ENCODE measurements around the gene C1orf122. TPM values are rescaled to one million over a fixed set of nuclear protein-coding genes. Genes with fewer than 3 reads are reported as not detected.
A peak's percentile ranks its signal among the peaks of the same experiment; 100 is the strongest.

C1orf122 gene
- total RNA-seq, 1 experiment from 2014 or later, result 66.0 TPM

DNA sequence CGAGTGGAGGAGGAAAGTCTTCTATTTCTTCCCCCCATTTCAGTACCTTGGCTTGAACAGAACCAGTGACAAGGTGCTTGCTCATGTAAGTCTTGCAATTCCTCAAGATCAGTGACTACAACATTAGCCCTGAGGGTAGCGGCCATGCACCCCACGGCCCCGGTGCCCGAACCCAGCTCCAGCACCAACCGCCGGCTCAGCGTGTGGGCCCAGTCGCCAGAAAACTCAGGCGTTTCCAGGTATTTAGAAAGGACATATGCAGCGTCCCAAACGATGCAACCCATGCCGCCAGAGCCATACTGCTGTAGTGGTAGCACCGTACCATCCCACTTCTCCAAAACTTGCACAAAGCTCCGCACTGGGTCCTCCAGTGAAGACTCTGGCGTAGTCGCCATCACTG, 25.1 kb upstream of the C1orf122 start:
- no peaks in the 10 kb centered on the region; the same call in 1 of the 2 replicates for H3K9me3 ChIP-seq (replicated peaks)
- H3K4me3 ChIP-seq, result no peak overlapping the region
- no peaks in the 10 kb centered on the region for H3K36me3 ChIP-seq
- H3K27me3 ChIP-seq (replicated peaks), result peaks cover 23% of the 10 kb centered on the region
- H3K4me1 ChIP-seq (replicated peaks), result no peaks in the 10 kb centered on the region
- no peak overlapping the region for H3K27ac ChIP-seq
- DNase-seq (ENCODE audit: low read depth in 1 of 2, low spot score in 2 of 2), result no peak

DNA sequence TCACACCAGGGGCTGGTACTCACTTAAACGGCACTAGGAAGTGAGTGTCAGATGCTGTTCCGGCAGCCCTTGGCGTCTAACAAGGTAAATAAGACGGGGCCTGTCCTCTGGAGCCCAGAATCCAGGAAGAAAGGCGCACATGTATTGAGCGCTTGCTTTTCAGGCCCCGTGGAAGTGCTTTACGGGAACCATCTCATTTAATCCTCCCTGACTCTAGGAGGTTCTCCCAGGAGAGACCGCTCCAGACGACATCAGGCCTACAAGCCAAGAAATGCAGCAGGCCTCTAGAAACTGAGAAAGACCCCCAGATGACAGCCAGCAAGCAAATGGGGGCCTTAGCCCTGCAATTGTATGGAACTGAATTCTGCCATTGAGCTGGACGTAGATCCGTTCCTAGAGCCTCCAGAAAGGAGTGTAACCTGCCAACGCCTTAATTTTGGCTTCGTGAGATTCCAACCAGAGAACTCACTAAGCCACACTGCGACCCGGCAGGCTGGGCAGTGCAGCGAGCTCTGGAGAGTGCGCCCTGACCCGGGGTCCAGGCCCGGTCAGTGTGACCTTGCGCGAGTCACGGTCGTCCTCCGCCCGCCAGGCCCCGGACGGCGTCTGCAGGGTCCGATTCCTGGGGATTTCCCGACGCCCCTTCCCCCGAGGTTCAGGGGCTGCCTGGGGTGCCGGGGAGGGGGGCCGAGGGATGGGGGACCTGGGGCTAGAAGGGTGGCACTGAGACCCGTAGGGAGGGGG, 14.5 kb upstream of the C1orf122 start:
- Histone ChIP-seq H3K27me3 (replicated peaks) (peaks cover 42% of the 10 kb centered on the region), H3K36me3 (no peaks in the 10 kb centered on the region), H3K4me1 (replicated peaks) (peaks cover 9% of the 10 kb centered on the region), H3K9me3 (replicated peaks) (no peaks in the 10 kb centered on the region; the same call in 1 of the 2 replicates), H3K27ac (no peak overlapping the region), H3K4me3 (no peak overlapping the region)
- DNase-seq (ENCODE audit: low read depth in 1 of 2, low spot score in 2 of 2), result no peak

DNA sequence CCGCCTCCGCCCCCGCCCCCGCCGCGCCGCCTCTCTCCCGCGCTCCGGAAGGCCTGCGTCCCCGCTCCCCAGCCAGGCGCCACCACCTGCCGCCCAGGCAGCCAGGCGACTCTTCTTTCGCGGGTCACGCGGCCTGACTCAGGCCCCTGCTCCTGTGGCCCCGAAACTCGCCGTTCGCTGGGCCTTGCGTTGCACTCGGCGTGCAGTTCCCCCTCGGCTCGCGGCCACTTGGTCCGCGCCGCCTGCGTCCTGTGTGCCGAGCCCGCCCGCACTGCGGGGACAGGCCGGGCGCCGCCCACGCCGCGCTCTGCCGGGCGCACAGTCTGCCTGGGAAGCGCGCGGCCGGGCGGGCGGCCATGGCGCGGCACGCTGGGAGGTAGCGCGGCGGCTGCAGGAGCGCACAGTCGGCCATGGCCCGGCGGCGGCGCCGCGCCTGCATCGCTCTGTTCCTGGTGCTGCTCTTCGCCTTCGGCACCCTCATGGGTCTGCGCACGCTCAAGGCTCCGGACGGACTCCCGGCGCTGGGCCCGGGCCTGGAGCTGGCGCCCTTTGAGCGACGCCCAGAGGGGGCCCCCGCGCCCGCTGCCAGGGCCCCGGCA, 13.7 kb upstream of the C1orf122 start, which contains the start of gene MANEAL:
TSS of gene MANEAL (plus strand) at position 75 of the 599 bp plus-strand sequence. CDS start at position 411, 336 bp downstream.
- DNase-seq (ENCODE audit: low read depth in 1 of 2, low spot score in 2 of 2), result peak in 1 of 2 experiments; percentile 15
- Histone ChIP-seq H3K36me3 (no peaks in the 10 kb centered on the region), H3K27me3 (replicated peaks) (peaks cover 38% of the 10 kb centered on the region), H3K4me3 (peak within 1 kb of the TSS; percentile 38), H3K4me1 (replicated peaks) (peaks cover 12% of the 10 kb centered on the region), H3K27ac (no peak within 1 kb of the TSS), H3K9me3 (replicated peaks) (no peaks in the 10 kb centered on the region; the same call in 1 of the 2 replicates)

DNA sequence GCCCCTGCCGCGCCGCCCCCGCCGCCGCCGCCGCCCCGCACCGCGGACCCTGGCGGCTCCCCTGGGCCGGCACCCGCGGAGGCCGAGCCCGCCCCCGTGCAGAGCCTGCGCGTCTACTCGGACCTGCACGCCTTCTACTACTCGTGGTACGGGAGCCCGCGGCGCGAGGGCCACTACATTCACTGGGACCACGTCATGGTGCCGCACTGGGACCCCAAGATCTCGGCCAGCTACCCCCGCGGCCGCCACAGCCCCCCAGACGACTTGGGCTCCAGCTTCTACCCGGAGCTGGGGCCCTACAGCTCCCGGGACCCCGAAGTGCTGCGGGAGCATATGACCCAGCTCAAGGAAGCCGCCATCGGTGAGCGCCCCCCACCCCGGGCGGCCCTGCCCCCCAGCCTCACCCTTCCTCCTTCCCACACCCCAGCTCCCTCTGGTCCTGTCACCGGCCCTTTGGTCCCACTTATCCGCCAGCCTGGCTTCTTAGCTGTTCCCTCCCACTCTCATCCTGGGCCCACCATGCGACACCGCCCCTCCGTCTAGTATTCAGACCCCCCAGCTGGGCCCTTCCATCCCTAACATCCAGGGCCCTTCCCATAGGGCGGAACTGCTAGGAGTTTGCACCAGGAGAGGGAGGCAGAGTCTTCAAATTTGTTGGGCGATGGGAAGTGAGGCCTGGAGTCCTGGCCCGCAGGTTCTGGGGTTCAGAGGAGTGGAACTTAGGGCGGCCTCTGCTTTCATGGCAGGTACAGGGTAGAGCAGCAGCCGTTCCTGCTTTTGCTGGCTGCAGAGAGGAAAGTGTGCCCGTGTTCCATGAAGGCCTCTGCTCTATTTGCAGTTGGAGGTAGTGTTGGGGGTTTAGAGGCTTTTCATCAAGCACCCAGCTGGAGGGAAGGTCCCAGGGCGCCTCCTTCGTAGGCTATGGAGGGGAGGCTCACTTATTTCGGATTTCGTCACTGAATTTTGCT, 12.9 kb upstream of the C1orf122 start:
- Histone ChIP-seq H3K9me3 (replicated peaks) (no peaks in the 10 kb centered on the region; the same call in 1 of the 2 replicates), H3K4me3 (peak overlapping the region; percentile 38), H3K27me3 (replicated peaks) (peaks cover 38% of the 10 kb centered on the region), H3K4me1 (replicated peaks) (peaks cover 12% of the 10 kb centered on the region), H3K36me3 (no peaks in the 10 kb centered on the region), H3K27ac (no peak overlapping the region)
- no peak for DNase-seq (ENCODE audit: low read depth in 1 of 2, low spot score in 2 of 2)

DNA sequence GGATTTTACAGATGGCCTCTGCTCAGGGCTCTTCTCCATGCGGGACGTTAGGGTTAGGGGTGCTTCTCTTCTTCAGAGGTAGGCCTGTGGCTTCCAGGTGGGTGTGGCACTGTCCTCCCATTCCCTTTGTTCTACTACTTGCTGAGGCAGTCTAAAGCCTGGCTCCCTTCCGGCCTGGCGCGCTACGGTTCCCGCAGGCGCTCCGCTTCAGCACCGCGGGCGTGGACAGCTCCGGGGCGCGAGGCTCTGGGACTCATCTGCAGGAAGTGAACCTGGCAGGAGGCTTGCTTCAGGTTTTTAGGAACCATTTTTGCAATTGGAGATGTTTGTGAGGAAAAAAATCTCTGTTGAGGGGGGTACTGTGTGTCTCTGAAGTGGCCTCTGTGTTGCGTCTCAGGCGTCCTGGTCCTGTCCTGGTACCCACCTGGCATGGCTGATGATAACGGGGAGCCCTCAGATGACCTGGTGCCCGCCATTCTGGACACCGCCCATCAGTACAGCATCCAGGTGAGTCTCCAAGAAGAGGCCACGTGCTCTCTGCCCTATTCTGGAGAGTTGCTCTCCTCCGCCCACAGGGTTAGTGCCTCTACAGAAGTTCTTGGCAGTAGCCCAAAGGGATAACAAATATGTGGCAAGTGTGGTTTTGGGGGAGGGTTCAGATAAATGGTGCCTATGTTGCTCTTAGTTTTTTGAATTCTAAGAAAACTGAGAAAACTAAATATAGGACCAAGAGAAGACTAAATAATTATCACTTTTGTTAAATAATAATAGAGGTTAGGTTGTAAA, 12.1 kb upstream of the C1orf122 start:
- no peaks in the 10 kb centered on the region; the same call in 1 of the 2 replicates for H3K9me3 ChIP-seq (replicated peaks)
- no peak overlapping the region for H3K4me3 ChIP-seq
- peak in 1 of 2 experiments; percentile 35 for DNase-seq (ENCODE audit: low read depth in 1 of 2, low spot score in 2 of 2)
- peaks cover 34% of the 10 kb centered on the region for H3K27me3 ChIP-seq (replicated peaks)
- peaks cover 12% of the 10 kb centered on the region for H3K4me1 ChIP-seq (replicated peaks)
- H3K36me3 ChIP-seq, result 0 out of 2 replicates have a peak, but pooled peaks cover 5% of the 10 kb centered on the region
- no peak overlapping the region for H3K27ac ChIP-seq

DNA sequence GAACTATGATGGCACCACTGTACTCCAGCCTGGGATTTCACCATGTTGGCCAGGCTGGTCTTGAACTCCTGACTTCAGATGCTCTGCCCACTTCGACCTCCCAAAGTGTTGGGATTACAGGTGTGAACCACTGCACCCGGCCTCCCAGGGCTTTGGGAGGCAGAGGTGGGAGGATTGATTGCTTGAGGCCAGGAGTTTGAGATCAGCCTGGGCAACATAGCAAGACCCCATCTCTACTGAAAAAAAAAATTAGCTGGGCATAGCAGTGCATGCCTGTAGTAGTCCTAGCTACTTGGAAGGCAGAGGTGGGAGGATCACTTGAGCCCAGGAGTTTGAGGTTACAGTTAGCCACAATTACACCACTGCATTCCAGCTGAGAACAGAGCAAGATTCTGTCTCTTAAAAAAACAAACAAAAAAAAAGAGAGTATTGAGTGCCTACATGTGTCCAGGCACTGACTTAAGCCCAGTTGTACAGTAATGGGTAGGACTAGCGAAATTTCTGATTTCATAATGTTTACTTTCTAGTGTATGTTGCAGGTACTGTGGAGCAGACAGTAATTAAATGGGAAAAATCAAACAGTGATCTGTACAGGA, 9.7 kb upstream of the C1orf122 start:
- Histone ChIP-seq H3K27ac (no peak overlapping the region), H3K36me3 (peaks cover 19% of the 10 kb centered on the region), H3K27me3 (replicated peaks) (peaks cover 18% of the 10 kb centered on the region), H3K4me1 (replicated peaks) (peaks cover 12% of the 10 kb centered on the region), H3K9me3 (replicated peaks) (no peaks in the 10 kb centered on the region; the same call in 1 of the 2 replicates), H3K4me3 (no peak overlapping the region)
- peak in 1 of 2 experiments; percentile 32 for DNase-seq (ENCODE audit: low read depth in 1 of 2, low spot score in 2 of 2)

DNA sequence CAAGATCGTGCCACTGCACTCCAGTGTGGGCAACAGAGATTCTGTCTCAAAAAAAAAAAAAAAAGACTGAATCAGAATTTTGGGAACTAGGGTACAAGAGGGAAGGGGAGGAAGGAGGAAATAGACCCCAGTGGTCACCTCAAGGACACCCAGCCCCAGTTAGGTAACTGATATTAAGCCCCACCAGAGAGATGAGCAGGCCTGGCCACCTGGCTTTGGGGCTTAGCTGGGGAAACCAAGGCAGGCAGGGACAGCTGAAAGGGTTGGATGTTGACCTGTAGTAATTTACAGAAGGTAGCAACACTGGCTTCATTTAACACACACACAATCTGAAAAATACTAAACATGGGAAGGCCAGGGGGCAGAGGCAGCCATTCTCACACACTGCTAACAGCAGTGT, 5.2 kb upstream of the C1orf122 start:
- H3K27me3 ChIP-seq (replicated peaks), result no peaks in the 10 kb centered on the region
- no peak overlapping the region for H3K27ac ChIP-seq
- H3K36me3 ChIP-seq, result peaks cover 65% of the 10 kb centered on the region
- H3K4me1 ChIP-seq (replicated peaks), result peaks cover 10% of the 10 kb centered on the region
- no peaks in the 10 kb centered on the region for H3K9me3 ChIP-seq (replicated peaks)
- H3K4me3 ChIP-seq, result no peak overlapping the region
- DNase-seq (ENCODE audit: low read depth in 1 of 2, low spot score in 2 of 2), result no peak

DNA sequence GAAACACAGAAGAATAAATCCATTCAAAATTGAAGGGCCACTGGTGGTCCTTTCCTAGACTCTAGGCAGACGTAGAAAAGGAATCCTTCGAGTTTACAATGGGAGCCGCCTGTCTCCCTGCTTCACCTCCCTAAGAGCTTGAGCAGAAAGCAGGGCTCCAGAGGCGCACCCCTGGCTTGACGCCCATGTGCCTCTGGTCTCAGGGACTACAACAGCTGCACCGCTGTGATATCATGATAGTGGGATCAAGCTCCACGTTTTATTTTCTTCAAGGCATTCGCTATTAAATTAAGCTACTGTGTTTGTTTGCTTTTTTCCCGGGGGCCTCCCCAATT, 403 bp upstream of the C1orf122 start:
- no peaks in the 10 kb centered on the region for H3K27me3 ChIP-seq (replicated peaks)
- peak overlapping the region; percentile 95 for H3K4me3 ChIP-seq
- no peak for DNase-seq (ENCODE audit: low read depth in 1 of 2, low spot score in 2 of 2)
- H3K36me3 ChIP-seq, result peaks cover 80% of the 10 kb centered on the region
- H3K9me3 ChIP-seq (replicated peaks), result no peaks in the 10 kb centered on the region
- peak overlapping the region; percentile 81; the same call in 1 of the 2 replicates for H3K27ac ChIP-seq
- H3K4me1 ChIP-seq (replicated peaks), result peaks cover 16% of the 10 kb centered on the region

DNA sequence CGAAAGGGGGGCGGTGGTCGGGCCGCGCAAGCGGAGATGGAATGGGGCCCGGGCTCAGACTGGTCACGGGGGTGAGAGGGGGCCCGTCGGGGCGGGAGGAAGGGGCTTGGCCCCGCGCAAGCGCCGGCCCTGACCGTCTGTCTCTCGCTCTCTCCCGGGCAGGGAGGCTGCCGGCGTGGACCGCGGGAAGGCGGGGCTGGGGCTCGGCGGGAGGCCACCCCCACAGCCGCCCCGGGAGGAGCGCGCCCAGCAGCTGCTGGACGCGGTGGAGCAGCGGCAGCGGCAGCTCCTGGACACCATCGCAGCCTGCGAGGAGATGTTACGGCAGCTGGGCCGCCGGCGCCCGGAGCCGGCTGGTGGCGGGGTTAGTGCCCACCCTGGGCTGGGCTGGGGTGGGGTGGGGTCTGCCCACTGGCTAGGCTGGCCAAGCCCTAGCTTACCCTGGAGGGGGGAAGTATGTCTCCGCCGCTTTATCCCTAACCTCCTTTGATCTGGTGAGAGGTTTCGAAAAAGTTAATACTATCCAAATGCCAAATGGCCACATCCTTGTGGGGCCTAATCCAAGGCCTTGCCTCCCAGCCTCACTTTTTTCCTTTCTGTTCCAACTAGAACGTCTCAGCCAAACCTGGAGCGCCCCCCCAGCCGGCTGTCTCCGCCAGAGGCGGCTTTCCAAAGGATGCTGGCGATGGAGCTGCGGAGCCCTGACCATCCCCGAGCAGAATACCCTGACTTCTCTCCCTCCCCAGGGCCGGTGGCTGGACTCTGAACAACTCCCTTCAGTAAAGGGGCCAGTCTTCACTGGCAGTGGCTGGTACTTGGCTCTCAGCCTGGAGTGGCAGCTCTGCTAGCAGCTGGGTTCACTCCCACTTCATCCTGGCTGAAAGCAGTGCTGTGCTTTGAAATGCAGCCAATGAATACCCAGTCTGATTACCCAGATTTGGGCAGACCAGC, 1.1 kb downstream of the C1orf122 start:
- Histone ChIP-seq H3K27ac (peak overlapping the region; percentile 81), H3K36me3 (peaks cover 65% of the 10 kb centered on the region), H3K4me1 (replicated peaks) (peaks cover 16% of the 10 kb centered on the region), H3K4me3 (peak overlapping the region; percentile 95), H3K9me3 (replicated peaks) (no peaks in the 10 kb centered on the region), H3K27me3 (replicated peaks) (no peaks in the 10 kb centered on the region)
- peak; percentile 67 to 82 for DNase-seq (ENCODE audit: low read depth in 1 of 2, low spot score in 2 of 2)

DNA sequence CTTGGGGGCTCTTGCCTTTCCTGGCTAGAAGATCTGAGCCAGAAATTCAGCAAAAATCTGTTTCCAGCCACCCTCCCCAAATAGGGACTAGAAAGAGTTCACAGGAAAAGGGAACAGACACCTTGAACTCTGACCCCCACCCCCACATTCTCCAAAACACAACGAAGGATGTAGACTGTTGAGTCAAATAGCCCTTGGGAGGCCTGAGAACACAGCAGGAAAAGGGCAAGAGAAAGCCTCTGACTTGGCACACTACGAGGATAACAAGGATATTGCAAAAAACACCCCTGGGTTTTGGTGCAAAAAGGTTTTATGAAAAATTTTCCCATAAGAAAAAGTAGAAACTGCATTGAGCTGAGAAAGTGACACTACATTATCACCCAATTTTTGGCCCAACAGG, 2.4 kb downstream of the C1orf122 start:
- Histone ChIP-seq H3K4me3 (no peak overlapping the region), H3K4me1 (replicated peaks) (peaks cover 16% of the 10 kb centered on the region), H3K9me3 (replicated peaks) (no peaks in the 10 kb centered on the region), H3K27me3 (replicated peaks) (no peaks in the 10 kb centered on the region), H3K27ac (no peak overlapping the region), H3K36me3 (peaks cover 61% of the 10 kb centered on the region)
- DNase-seq (ENCODE audit: low read depth in 1 of 2, low spot score in 2 of 2), result no peak

DNA sequence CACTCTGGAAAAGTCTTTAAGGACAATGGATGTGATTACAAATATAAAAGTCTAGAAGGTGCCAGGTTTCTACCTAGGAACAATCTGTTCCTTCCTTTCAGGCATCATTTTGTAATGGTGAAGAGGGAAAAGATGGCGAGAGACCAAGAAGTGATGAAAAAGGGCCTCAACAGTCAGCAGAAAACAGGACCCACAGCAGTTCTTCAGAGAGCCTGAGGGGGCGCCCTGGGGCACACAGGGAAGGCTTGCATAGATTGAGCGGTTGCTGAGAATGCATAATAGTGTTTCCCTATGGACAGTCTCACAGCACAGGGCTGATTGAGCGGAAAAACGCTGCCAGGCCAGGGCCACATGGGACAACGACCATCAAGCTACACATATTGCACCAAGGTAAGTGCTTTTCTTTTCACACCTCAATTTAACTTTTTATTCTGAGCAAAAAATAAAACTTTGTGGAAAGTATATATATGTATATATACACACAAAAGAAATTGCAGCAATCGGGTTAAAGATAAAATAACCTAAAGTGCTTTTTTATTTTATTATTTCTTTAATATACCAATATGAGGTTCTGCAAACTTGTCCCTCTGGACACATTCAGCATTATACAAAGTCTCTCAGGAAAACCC, 3.6 kb downstream of the C1orf122 start:
- H3K27me3 ChIP-seq (replicated peaks), result no peaks in the 10 kb centered on the region
- H3K9me3 ChIP-seq (replicated peaks), result no peaks in the 10 kb centered on the region
- H3K4me3 ChIP-seq, result no peak overlapping the region
- H3K4me1 ChIP-seq (replicated peaks), result peaks cover 16% of the 10 kb centered on the region
- DNase-seq (ENCODE audit: low read depth in 1 of 2, low spot score in 2 of 2), result peak; percentile 46 to 75
- H3K36me3 ChIP-seq, result peaks cover 59% of the 10 kb centered on the region
- no peak overlapping the region for H3K27ac ChIP-seq
